Measurements from ENCODE around the gene ASCC3.
"Not testable (repeated sequence)": the region's sequence is repeated elsewhere in the genome, so short reads cannot be mapped to it uniquely, and the experiment has no call there.

ASCC3 gene, protein sequence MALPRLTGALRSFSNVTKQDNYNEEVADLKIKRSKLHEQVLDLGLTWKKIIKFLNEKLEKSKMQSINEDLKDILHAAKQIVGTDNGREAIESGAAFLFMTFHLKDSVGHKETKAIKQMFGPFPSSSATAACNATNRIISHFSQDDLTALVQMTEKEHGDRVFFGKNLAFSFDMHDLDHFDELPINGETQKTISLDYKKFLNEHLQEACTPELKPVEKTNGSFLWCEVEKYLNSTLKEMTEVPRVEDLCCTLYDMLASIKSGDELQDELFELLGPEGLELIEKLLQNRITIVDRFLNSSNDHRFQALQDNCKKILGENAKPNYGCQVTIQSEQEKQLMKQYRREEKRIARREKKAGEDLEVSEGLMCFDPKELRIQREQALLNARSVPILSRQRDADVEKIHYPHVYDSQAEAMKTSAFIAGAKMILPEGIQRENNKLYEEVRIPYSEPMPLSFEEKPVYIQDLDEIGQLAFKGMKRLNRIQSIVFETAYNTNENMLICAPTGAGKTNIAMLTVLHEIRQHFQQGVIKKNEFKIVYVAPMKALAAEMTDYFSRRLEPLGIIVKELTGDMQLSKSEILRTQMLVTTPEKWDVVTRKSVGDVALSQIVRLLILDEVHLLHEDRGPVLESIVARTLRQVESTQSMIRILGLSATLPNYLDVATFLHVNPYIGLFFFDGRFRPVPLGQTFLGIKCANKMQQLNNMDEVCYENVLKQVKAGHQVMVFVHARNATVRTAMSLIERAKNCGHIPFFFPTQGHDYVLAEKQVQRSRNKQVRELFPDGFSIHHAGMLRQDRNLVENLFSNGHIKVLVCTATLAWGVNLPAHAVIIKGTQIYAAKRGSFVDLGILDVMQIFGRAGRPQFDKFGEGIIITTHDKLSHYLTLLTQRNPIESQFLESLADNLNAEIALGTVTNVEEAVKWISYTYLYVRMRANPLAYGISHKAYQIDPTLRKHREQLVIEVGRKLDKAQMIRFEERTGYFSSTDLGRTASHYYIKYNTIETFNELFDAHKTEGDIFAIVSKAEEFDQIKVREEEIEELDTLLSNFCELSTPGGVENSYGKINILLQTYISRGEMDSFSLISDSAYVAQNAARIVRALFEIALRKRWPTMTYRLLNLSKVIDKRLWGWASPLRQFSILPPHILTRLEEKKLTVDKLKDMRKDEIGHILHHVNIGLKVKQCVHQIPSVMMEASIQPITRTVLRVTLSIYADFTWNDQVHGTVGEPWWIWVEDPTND (N-terminal part only)

GRCh38 chr6:100880853-100881706, at the start of gene ASCC3:
ASCC3 (minus strand) TSS chr6:100881329; CDS start chr6:100867997, 13,332 bp downstream.
- peak; percentile 90 to 91 for DNase-seq (ENCODE audit: low read depth in 2 of 2)

DNA sequence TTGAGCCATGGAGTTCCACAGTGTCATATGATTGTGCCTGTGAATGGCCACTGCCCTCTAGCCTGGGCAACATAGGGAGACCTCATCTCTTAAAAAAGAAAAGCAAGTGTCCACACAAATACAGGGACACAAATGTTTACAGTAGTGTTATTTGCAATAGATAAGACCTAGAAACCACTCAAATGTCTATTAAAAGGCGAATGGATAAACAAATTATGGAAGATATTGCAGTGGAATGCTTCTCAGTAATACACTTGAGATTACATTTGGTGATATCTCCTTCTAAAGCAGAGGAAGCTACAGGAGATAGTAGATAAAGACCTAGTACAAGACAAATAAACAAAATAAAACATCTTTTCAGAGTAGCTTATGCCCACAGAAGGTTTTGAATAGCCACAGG, 44.6 kb upstream of the ASCC3 start:
- DNase-seq (ENCODE audit: low read depth in 2 of 2), result no peak

DNA sequence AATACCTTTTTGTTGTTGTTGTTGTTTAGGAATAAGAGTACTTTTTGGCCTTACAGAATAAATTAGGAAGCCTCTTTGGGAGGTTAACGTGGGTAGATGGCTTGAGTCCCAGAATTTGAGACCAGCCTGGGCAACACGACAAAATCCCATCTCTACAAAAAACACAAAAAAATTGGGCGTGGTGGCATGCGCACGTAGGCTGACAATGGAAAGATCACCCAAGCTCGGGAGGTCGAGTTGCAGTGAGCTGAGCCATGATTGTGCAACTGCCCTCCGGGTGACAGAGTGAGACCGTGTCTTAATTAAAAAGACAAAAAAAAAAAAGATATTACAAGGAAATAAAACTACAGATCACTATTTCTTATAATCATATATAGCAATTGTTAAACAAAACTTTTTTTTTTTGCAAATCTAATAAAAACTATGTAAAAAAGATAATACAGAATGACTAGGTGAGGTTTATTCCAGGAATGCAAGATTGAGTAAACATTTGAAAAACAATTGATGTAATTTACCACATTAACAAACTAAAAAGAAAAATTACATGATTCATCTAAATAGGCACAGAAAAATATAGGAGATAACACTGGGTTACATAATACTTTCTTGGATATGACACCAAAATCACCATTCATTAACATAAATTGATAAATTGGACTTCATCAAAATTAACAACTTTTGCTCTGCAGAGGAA, 43.6 kb upstream of the ASCC3 start:
- no peak for DNase-seq (ENCODE audit: low read depth in 2 of 2)

DNA sequence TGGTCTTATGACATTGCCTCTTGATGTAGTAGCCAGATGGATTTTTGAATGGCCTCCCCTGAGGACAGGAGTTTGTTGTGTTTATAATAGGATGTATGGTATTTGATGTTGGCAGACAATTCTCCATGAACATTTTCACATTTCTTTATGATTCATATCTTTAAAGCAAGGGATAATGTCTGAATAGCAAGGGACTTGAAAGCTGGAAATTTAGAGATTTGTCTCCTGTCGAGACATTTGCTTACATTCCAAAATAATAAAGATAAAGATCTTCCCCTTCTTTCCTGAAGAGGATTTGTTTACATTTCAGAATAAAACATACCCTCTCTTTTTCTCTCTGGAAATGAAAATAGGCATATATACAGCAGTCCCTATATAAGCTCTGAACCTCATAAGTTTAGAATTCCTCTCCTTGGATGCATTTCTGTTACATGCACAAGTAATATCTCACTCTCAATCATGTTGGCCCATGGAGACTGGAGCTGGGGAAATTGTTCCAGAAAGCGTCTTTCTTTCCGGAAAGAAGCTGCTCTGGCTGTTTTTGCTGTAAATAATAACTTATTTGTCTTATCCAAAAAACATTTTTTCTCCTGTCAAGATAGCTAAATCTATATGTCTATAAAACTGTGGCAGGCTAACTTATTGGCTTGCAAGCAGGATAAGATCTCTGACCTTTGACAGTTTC, 42.5 kb upstream of the ASCC3 start:
- no peak for DNase-seq (ENCODE audit: low read depth in 2 of 2)

GRCh38 chr6:100920028-100920605, 39.0 kb upstream of the ASCC3 start:
- no peak for DNase-seq (ENCODE audit: low read depth in 2 of 2)

DNA sequence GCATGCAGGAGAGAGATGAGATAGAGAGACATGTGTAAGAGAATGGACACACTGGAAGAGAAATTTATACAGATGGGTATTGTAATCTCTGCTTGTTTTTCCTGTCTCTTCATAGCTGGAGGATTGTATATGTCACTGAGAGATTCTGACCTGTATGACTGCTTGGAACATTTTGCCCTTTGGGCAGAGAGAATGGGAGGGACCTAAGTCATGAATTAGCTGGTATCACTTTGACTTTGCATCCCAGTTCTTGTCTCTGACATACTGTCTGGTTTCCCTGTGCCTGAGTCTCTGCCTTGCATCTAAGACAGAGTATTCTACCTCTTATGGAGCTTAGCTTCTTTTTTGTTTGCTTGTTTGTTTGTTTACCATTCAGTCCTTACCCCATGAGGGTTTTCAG, 37.0 kb upstream of the ASCC3 start:
- DNase-seq (ENCODE audit: low read depth in 2 of 2), result no peak

DNA sequence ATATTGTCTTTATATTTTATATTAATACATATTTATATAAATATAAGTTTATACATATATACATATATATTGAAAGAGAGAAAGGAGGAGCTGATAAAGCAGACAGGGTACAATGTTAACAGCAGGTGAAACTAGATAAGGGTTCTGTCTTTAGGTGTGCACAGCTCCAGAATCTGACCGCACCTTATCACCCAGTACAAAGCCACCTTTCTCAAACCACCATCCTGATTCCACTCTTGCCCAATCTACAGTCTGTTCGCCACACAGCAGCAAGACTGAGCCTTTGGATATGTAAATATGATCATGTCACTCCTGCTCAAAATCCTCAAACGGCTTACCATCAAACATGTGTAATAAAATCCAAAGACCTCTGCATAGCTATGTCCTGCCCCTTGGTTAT, 34.7 kb upstream of the ASCC3 start:
- DNase-seq (ENCODE audit: low read depth in 2 of 2), result no peak

- DNase-seq (ENCODE audit: low read depth in 2 of 2), result no peak
These were observed 32.5 kb upstream of the ASCC3 start for GRCh38 chr6:100913400-100914276.

DNA sequence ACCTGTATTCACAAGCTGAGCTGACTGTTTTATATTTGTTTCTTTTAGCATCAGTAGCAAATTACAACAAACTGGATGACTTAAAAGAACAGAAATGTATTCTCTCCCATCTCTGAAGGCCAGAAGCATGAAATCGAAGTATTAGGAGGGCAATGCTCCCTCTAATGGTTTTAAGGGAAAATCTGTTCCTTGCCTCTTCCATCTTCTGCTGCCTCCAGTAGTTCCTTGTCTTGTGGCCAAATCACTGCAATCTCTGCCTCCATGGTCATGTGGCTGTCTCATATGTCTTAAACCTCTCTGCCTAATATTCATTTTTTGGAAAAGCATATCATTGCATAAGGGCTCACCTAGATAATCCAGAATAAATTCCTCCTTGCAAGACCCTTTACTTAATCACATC, 25.2 kb upstream of the ASCC3 start:
- no peak for DNase-seq (ENCODE audit: low read depth in 2 of 2)

- DNase-seq (ENCODE audit: low read depth in 2 of 2), result no peak
These were observed 23.9 kb upstream of the ASCC3 start for GRCh38 chr6:100905067-100905466.

DNA sequence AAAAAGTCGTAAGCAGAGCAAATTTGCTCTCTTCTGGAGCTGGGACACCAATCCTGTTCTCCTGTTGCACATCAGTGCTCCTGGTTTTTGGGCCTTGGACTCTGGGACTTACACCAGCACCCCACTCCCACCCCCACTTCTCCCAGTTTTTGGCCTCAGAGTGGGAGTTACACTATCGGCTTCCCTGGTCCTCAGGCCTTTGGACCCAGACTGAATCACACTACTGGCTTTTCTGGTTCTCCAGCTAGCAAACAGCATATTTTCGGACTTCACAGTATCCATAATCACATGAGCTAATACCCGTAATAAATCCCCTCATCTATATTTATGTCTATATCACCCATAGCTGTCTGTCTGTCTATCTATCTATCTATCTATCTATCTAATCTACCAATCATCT, 23.2 kb upstream of the ASCC3 start:
- no peak for DNase-seq (ENCODE audit: low read depth in 2 of 2)

DNA sequence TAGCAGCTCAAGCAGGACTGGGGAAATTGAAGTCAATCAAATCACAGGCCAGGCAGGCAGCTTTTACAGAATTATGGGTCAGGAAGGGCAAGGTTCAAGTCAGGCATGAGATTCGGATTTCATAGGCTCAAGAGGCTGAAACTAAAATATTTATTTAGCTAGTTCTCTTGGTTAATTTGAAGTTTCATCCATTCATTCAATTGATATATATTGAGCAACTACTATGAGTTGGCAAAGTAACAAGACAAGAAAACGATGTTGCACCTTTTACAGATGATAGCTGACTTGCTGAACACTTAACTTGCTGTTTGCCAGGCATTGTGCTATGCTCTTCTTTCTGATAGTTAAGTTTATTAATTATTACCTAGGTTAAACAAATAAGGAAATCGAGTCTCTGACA, 20.5 kb upstream of the ASCC3 start:
- DNase-seq (ENCODE audit: low read depth in 2 of 2), result no peak

DNA sequence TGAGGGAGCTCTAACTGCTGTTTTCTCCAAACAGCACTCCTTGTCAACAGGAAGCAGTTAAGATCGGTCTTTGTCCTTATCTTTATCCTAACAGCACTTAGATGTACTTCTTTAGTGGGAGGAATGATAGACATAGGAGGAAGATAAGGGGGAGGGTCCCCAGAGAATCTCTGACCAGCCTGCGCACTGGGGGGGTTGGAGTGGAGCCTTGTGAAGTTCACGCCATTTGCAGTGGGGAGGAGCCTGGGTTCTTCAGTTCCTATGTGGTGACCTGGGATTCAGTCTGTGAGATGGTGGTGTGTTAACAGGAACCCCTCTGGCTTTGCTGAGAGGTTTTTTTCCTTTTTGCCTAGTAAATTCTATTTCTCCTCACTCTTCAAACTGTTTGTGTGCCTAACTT, 18.1 kb upstream of the ASCC3 start:
- DNase-seq (ENCODE audit: low read depth in 2 of 2), result no peak

DNA sequence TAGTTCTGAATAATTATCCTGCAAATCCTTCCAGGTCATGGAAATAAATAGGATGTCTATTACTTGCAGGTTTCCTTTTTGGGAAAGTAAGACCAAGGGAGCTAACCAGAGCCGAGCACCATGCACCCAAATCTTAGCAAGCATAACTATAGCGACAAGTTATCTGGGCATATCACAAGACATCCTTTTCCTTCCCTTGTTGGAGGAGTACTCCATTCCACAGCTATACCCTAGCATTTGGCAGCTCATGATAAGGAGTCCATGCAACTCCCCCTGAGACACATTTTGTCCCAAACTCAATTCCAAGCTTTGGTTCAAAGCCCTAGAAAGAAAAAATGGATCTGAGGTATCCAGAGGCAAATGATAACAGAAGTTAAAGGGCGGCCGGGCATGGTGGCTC, 16.5 kb upstream of the ASCC3 start:
- no peak for DNase-seq (ENCODE audit: low read depth in 2 of 2)

GRCh38 chr6:100893743-100894142, 12.6 kb upstream of the ASCC3 start:
- DNase-seq (ENCODE audit: low read depth in 2 of 2), result no peak

DNA sequence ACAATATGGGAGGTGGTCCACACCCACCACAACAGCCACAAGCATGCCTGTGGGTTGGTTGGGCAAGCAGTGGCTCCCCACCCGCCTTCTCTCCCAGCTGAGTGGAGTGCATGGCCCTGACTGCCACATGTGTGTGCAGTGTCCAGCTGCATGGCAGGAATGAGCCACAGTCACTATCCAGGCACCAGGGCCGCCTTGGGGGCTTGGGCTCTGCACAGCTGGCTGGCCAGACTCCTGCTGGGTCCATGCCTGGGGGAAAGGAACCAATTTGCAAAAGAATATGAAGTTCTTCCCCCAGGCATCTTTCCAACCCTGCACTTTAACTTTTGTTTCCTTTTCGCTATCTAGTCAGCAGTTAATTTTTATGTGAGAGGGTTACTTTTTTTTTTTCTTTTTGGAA, 11.6 kb upstream of the ASCC3 start:
- no peak for DNase-seq (ENCODE audit: low read depth in 2 of 2)

- no peak for DNase-seq (ENCODE audit: low read depth in 2 of 2)
These were observed 11.0 kb upstream of the ASCC3 start for GRCh38 chr6:100892116-100892515.

- no peak for DNase-seq (ENCODE audit: low read depth in 2 of 2)
These were observed 9.9 kb upstream of the ASCC3 start for GRCh38 chr6:100891079-100891478.

DNA sequence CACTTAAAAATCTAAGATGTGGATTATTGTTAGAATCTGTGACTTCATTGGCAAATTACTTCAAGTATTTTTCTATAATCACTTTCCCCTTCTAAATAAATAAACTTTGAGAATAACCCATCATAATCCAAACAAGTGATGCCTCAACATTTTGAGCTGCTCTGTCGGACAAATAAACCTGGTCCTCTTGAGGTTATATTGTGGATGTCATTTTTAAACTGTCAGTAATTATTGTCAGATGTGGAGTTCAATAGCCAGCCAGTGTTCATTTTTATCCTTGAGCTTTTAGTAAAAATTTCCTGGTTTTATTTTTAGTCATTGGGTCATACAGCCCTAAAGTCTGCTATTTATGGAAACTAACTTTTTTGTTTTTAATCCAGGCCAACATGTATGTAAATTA, 9.5 kb upstream of the ASCC3 start:
- not testable (repeated sequence) for DNase-seq (ENCODE audit: low read depth in 2 of 2)
